GM18502 (cell line): ENCODE data around the gene ULK2.
"Not testable (repeated sequence)": the region's sequence is repeated elsewhere in the genome, so short reads cannot be mapped to it uniquely, and the experiment has no call there.

Experiments
- ATAC-seq: cut with Tn5 transposase; IDR thresholded peaks from one replicate; pipeline ENCODE4 v1.9.1; 2021; ENCODE audit warnings: mild to moderate bottlenecking; ENCODE audit not compliant: unreplicated experiment, poor library complexity

ULK2 gene

GRCh38 chr17:19868079-19868395, 301 bp upstream of the ULK2 start:
- ATAC-seq = no peak

- ATAC-seq = peak; percentile 59
Measured at GRCh38 chr17:19867079-19867328, 732 bp downstream of the ULK2 start.

- no peak for ATAC-seq
Measured at GRCh38 chr17:19865021-19865420, 2.7 kb downstream of the ULK2 start.

GRCh38 chr17:19860647-19861177, 7.0 kb downstream of the ULK2 start:
- ATAC-seq = not testable (repeated sequence)

GRCh38 chr17:19857640-19858039, 10.1 kb downstream of the ULK2 start:
- no peak for ATAC-seq

- ATAC-seq = no peak
Measured at GRCh38 chr17:19833914-19834313, 33.8 kb downstream of the ULK2 start.

- ATAC-seq = no peak
Measured at GRCh38 chr17:19830061-19830460, 37.7 kb downstream of the ULK2 start.

GRCh38 chr17:19812407-19812806, 55.3 kb downstream of the ULK2 start:
- no peak for ATAC-seq

GRCh38 chr17:19805006-19805405, 62.7 kb downstream of the ULK2 start:
- no peak for ATAC-seq

GRCh38 chr17:19800571-19800970, 67.2 kb downstream of the ULK2 start:
- ATAC-seq = no peak

- no peak for ATAC-seq
Measured at GRCh38 chr17:19799796-19800195, 67.9 kb downstream of the ULK2 start.

GRCh38 chr17:19796457-19796856, 71.3 kb downstream of the ULK2 start:
- ATAC-seq = no peak

- ATAC-seq = no peak
Measured at GRCh38 chr17:19791918-19792550, 75.7 kb downstream of the ULK2 start.

- no peak for ATAC-seq
Measured at GRCh38 chr17:19787733-19788357, 79.9 kb downstream of the ULK2 start.

- no peak for ATAC-seq
Measured at GRCh38 chr17:19785854-19786253, 81.9 kb downstream of the ULK2 start.

- ATAC-seq = no peak
Measured at GRCh38 chr17:19781488-19782458, 86.0 kb downstream of the ULK2 start.

- ATAC-seq = no peak
Measured at GRCh38 chr17:19780846-19781245, 86.9 kb downstream of the ULK2 start.

GRCh38 chr17:19773534-19773933, 94.2 kb downstream of the ULK2 start:
- no peak for ATAC-seq

GRCh38 chr17:19771971-19772630, 95.6 kb downstream of the ULK2 start:
- no peak for ATAC-seq

- no peak for ATAC-seq
Measured at GRCh38 chr17:19770985-19771735, 96.6 kb downstream of the ULK2 start.
